Central memory CD8-positive, alpha-beta T cell (primary cell): ENCODE measurements around the gene NOS1AP.

Experiments used
- ATAC-seq: fragments of 150-1000 bp; cut with Tn5 transposase; replicated peaks from 2 replicates; pipeline ENCODE4 v1.10.0; 2022; ENCODE audit warnings: mild to moderate bottlenecking, moderate FRiP score, moderate number of reproducible peaks; ENCODE audit not compliant: poor library complexity, severe bottlenecking; ENCODE audit errors: extremely low read depth
- DNase-seq, 2 donors: peaks; one replicate each; pipeline ENCODE4 v3.0.0; 2021; ENCODE audit warnings: low spot score in 2 of 2
- H3K27ac Mint-ChIP-seq: one replicate; pipeline ENCODE4 v1.8.0; 2022; ENCODE audit warnings: low read depth, mild to moderate bottlenecking, moderate library complexity, mixed read lengths
- H3K27me3 Mint-ChIP-seq: one replicate; pipeline ENCODE4 v1.8.0; 2022; ENCODE audit warnings: mixed read lengths
- H3K36me3 Mint-ChIP-seq: one replicate; pipeline ENCODE4 v1.8.0; 2022; ENCODE audit warnings: mild to moderate bottlenecking, moderate library complexity, mixed read lengths; ENCODE audit not compliant: insufficient read depth
- H3K4me1 Mint-ChIP-seq: one replicate; pipeline ENCODE4 v1.8.0; 2022; ENCODE audit warnings: mixed read lengths
- H3K4me3 Mint-ChIP-seq: one replicate; pipeline ENCODE4 v1.8.0; 2022; ENCODE audit warnings: mild to moderate bottlenecking, moderate library complexity, mixed read lengths
- H3K9me3 Mint-ChIP-seq: one replicate; pipeline ENCODE4 v1.8.0; 2022; ENCODE audit warnings: mixed read lengths

The NOS1AP gene

GRCh38 chr1:162150112-162150511 lies 80.6 kb downstream of the NOS1AP start:
- no peak overlapping the region for H3K4me3 Mint-ChIP-seq
- no peaks in the 10 kb centered on the region for H3K36me3 Mint-ChIP-seq
- ATAC-seq (no peak), DNase-seq (no peak)
- peaks cover 24% of the 10 kb centered on the region for H3K27me3 Mint-ChIP-seq
- H3K27ac Mint-ChIP-seq: no peak overlapping the region
- H3K4me1 Mint-ChIP-seq: no peaks in the 10 kb centered on the region
- no peaks in the 10 kb centered on the region for H3K9me3 Mint-ChIP-seq

GRCh38 chr1:162151900-162152829 lies 82.7 kb downstream of the NOS1AP start:
- DNase-seq (no peak), ATAC-seq (peak; percentile 49)
- Mint-ChIP-seq H3K27ac (no peak overlapping the region), H3K27me3 (peaks cover 24% of the 10 kb centered on the region), H3K4me3 (no peak overlapping the region), H3K9me3 (no peaks in the 10 kb centered on the region), H3K36me3 (no peaks in the 10 kb centered on the region), H3K4me1 (no peaks in the 10 kb centered on the region)

- no peak overlapping the region for H3K27ac Mint-ChIP-seq
- no peak for ATAC-seq
Observed at GRCh38 chr1:162153374-162153773, 83.9 kb downstream of the NOS1AP start.

GRCh38 chr1:162157469-162157868 lies 88.0 kb downstream of the NOS1AP start:
- Mint-ChIP-seq H3K36me3 (no peaks in the 10 kb centered on the region), H3K27me3 (peaks cover 36% of the 10 kb centered on the region), H3K4me1 (no peaks in the 10 kb centered on the region), H3K4me3 (no peak overlapping the region), H3K9me3 (no peaks in the 10 kb centered on the region), H3K27ac (no peak overlapping the region)
- ATAC-seq (no peak), DNase-seq (no peak)

More at GRCh38 chr1:162153374-162153773, 83.9 kb downstream of the NOS1AP start:
- H3K4me1 Mint-ChIP-seq: no peaks in the 10 kb centered on the region
- no peak overlapping the region for H3K4me3 Mint-ChIP-seq
- no peak for DNase-seq
- no peaks in the 10 kb centered on the region for H3K36me3 Mint-ChIP-seq
- H3K9me3 Mint-ChIP-seq: no peaks in the 10 kb centered on the region
- peaks cover 29% of the 10 kb centered on the region for H3K27me3 Mint-ChIP-seq

GRCh38 chr1:162158624-162159271 lies 89.3 kb downstream of the NOS1AP start:
- Mint-ChIP-seq H3K4me3 (no peak overlapping the region), H3K27ac (no peak overlapping the region), H3K27me3 (peaks cover 48% of the 10 kb centered on the region), H3K9me3 (no peaks in the 10 kb centered on the region), H3K4me1 (no peaks in the 10 kb centered on the region), H3K36me3 (no peaks in the 10 kb centered on the region)
- ATAC-seq (no peak), DNase-seq (no peak)

- Mint-ChIP-seq H3K36me3 (no peaks in the 10 kb centered on the region), H3K4me1 (no peaks in the 10 kb centered on the region), H3K4me3 (no peak overlapping the region), H3K9me3 (no peaks in the 10 kb centered on the region), H3K27ac (no peak overlapping the region), H3K27me3 (peaks cover 56% of the 10 kb centered on the region)
- ATAC-seq (no peak), DNase-seq (no peak)
Observed at GRCh38 chr1:162159515-162159914, 90.0 kb downstream of the NOS1AP start.

GRCh38 chr1:162161916-162162550 lies 92.5 kb downstream of the NOS1AP start:
- Mint-ChIP-seq H3K9me3 (no peaks in the 10 kb centered on the region), H3K36me3 (no peaks in the 10 kb centered on the region), H3K4me1 (no peaks in the 10 kb centered on the region), H3K4me3 (no peak overlapping the region), H3K27ac (no peak overlapping the region), H3K27me3 (peaks cover 77% of the 10 kb centered on the region)
- no peak for ATAC-seq
- no peak for DNase-seq

- H3K9me3 Mint-ChIP-seq: no peaks in the 10 kb centered on the region
- no peaks in the 10 kb centered on the region for H3K4me1 Mint-ChIP-seq
- DNase-seq: no peak
- no peak overlapping the region for H3K27ac Mint-ChIP-seq
- ATAC-seq: no peak
- H3K36me3 Mint-ChIP-seq: no peaks in the 10 kb centered on the region
- peaks cover 81% of the 10 kb centered on the region for H3K27me3 Mint-ChIP-seq
- H3K4me3 Mint-ChIP-seq: no peak overlapping the region
Observed at GRCh38 chr1:162165528-162165927, 96.0 kb downstream of the NOS1AP start.

GRCh38 chr1:162166917-162167615 lies 97.6 kb downstream of the NOS1AP start:
- peaks cover 87% of the 10 kb centered on the region for H3K27me3 Mint-ChIP-seq
- no peak overlapping the region for H3K4me3 Mint-ChIP-seq
- DNase-seq: no peak
- ATAC-seq: no peak
- no peak overlapping the region for H3K27ac Mint-ChIP-seq
- no peaks in the 10 kb centered on the region for H3K4me1 Mint-ChIP-seq
- no peaks in the 10 kb centered on the region for H3K36me3 Mint-ChIP-seq
- H3K9me3 Mint-ChIP-seq: no peaks in the 10 kb centered on the region

- Mint-ChIP-seq H3K4me3 (no peak overlapping the region), H3K27ac (no peak overlapping the region), H3K4me1 (no peaks in the 10 kb centered on the region), H3K9me3 (no peaks in the 10 kb centered on the region), H3K27me3 (peaks cover 81% of the 10 kb centered on the region), H3K36me3 (no peaks in the 10 kb centered on the region)
- ATAC-seq (no peak), DNase-seq (no peak)
Observed at GRCh38 chr1:162168261-162168660, 98.8 kb downstream of the NOS1AP start.

- H3K27me3 Mint-ChIP-seq: peaks cover 71% of the 10 kb centered on the region
- H3K4me3 Mint-ChIP-seq: no peak overlapping the region
- H3K27ac Mint-ChIP-seq: no peak overlapping the region
- no peak for ATAC-seq
- no peaks in the 10 kb centered on the region for H3K4me1 Mint-ChIP-seq
- peaks cover 2% of the 10 kb centered on the region for H3K36me3 Mint-ChIP-seq
- no peaks in the 10 kb centered on the region for H3K9me3 Mint-ChIP-seq
- DNase-seq: no peak
Observed at GRCh38 chr1:162169031-162169790, 99.7 kb downstream of the NOS1AP start.

- H3K4me1 Mint-ChIP-seq: no peaks in the 10 kb centered on the region
- peaks cover 56% of the 10 kb centered on the region for H3K27me3 Mint-ChIP-seq
- ATAC-seq: no peak
Observed at GRCh38 chr1:162171111-162171510, 101.6 kb downstream of the NOS1AP start.

More at GRCh38 chr1:162171111-162171510, 101.6 kb downstream of the NOS1AP start:
- no peak overlapping the region for H3K4me3 Mint-ChIP-seq
- H3K27ac Mint-ChIP-seq: no peak overlapping the region
- no peaks in the 10 kb centered on the region for H3K9me3 Mint-ChIP-seq
- H3K36me3 Mint-ChIP-seq: peaks cover 2% of the 10 kb centered on the region
- no peak for DNase-seq
